ENCODE results near the gene FCHSD2.

DNA sequence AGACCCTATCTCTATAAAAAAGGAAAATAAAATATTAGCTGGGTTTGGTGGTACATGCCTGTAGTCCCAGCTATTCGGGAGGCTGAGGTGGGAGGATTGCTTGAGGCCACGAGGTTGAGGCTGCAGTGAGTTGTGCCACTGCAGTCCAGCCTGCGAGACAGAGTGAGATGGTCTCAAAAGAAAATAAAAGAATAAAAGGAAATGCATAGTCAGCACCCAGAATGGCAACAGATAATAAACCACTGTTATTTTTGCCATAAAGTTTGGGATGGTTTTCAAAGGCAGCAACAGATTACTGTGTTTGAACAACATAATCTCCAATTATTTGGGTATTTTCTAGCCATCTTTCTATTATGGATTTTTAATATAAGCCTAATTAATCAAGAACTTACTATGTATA lies 266.0 kb downstream of the FCHSD2 start:
- TF ChIP-seq TAF1 (IDR thresholded peaks at IDR 0.05; ENCODE audit: borderline replicate concordance, low read depth, low read length) (no peak), POLR2AphosphoS5 (IDR thresholded peaks at IDR 0.05; ENCODE audit: low read depth, low read length) (no peak), POLR2A (IDR thresholded peaks at IDR 0.05; ENCODE audit: low read depth, low read length) (no peak)

All from GM12892 (cell line).